HCT116 (cell line): ENCODE results near the gene DHDDS. TPM values are rescaled to one million over a fixed set of nuclear protein-coding genes. Genes with fewer than 3 reads are reported as not detected.

Experiments
- ATAC-seq: fragments of 200-7000 bp; cut with Tn5 transposase; 2 replicates; pipeline ENCODE4 v1.9.1; 2020; ENCODE audit warnings: mild to moderate bottlenecking, moderate library complexity
- BruUV-seq: library from RNA; stranded (reverse); fragments of 400-500 nt; replicated peaks from 2 replicates; lab custom pipeline; 2021; lab: Mats Ljungman, UMichigan
- CTCF ChIA-PET: fragments of 300-600 bp; sonication (Branson Sonifier 250); formaldehyde crosslinking; loops from one replicate; lab custom pipeline; 2021; ENCODE audit warnings: antibody characterized with exemption; lab: Charles Lee
- POLR2A ChIA-PET: fragments of 300-600, 350-600 bp; sonication (Branson Sonifier 250); formaldehyde crosslinking; loops from one replicate; lab custom pipeline; 2021; ENCODE audit warnings: antibody characterized with exemption; lab: Charles Lee
- RAD21 ChIA-PET, 2 experiments: fragments of 300-600 bp; sonication (Branson Sonifier 250); formaldehyde crosslinking; loops; one replicate each; lab custom pipeline; 2023; ENCODE audit warnings: low total read pairs in 2 of 2; ENCODE audit not compliant: uncharacterized antibody in 2 of 2, unreplicated experiment in 2 of 2, low non-redundant PET in 1 of 2; lab: Charles Lee
- DNase-seq: peaks from one replicate; pipeline ENCODE4 v3.0.0-alpha.2; 2010; ENCODE audit warnings: low read depth, low spot score
- H2AFZ ChIP-seq: fragments of 200-600 bp; shearing (Covaris generic), sonication (generic); 2 replicates; pipeline ENCODE4 v1.6.1; 2017; ENCODE audit warnings: low read depth, mixed run types, mixed read lengths, antibody characterized with exemption, low read length; ENCODE audit not compliant: poor library complexity, severe bottlenecking
- H3K27ac ChIP-seq: 2 replicates; pipeline ENCODE4 v1.5.1; 2012; ENCODE audit warnings: low read depth, low read length
- H3K27me3 ChIP-seq: fragments of 200-600 bp; sonication (generic); 2 replicates; pipeline ENCODE4 v1.6.1; 2016; ENCODE audit warnings: mixed run types, low read length, mixed read lengths; ENCODE audit not compliant: insufficient read depth
- H3K36me3 ChIP-seq, 2 experiments: fragments of 200-500 bp in 1 of 2; fragments of 200-600 bp in 1 of 2; sonication (Bioruptor generic) in 1 of 2; sonication (generic) in 1 of 2; 2 replicates each; pipeline versions ENCODE4 v1.5.1 to v1.6.1; 2014 to 2016; ENCODE audit warnings: low read length in 2 of 2, inconsistent platforms in 1 of 2, mixed read lengths in 1 of 2, mixed run types in 1 of 2; ENCODE audit not compliant: insufficient read depth in 2 of 2, control insufficient read depth in 1 of 2
- H3K4me1 ChIP-seq, 2 experiments: fragments of 200-600 bp in 1 of 2; sonication (generic) in 1 of 2; 2 replicates each; pipeline versions ENCODE4 v1.5.1 to v1.6.1; 2012 to 2017; ENCODE audit warnings: low read length in 2 of 2, inconsistent platforms in 1 of 2, mild to moderate bottlenecking in 1 of 2, mixed read lengths in 1 of 2, mixed run types in 1 of 2, moderate library complexity in 1 of 2; ENCODE audit not compliant: insufficient read depth in 2 of 2, control insufficient read depth in 1 of 2
- H3K4me2 ChIP-seq: fragments of 200-600 bp; sonication (generic); 2 replicates; pipeline ENCODE4 v1.6.1; 2017; ENCODE audit warnings: mixed run types, low read length, mixed read lengths
- H3K4me3 ChIP-seq, 2 experiments: fragments of 200-600 bp in 1 of 2; sonication (generic) in 1 of 2; replicated peaks in 1 of 2; 2 replicates each; pipeline ENCODE4 v1.5.1; 2011 to 2016; ENCODE audit warnings: low read length in 2 of 2, control low read depth in 1 of 2, low read depth in 1 of 2, mild to moderate bottlenecking in 1 of 2, mixed read lengths in 1 of 2, mixed run types in 1 of 2
- H3K79me2 ChIP-seq: fragments of 200-600 bp; sonication (generic); 2 replicates; pipeline ENCODE4 v1.6.1; 2017; ENCODE audit warnings: mild to moderate bottlenecking, mixed run types, low read length, moderate library complexity, mixed read lengths; ENCODE audit not compliant: insufficient read depth
- H3K9ac ChIP-seq: fragments of 200-600 bp; sonication (generic); 2 replicates; pipeline ENCODE4 v1.6.1; 2016; ENCODE audit warnings: low read length, mixed read lengths
- H3K9me2 ChIP-seq: fragments of 200-600 bp; sonication (generic), shearing (Covaris generic); 2 replicates; pipeline ENCODE4 v1.6.1; 2017; ENCODE audit warnings: mixed run types, mild to moderate bottlenecking, moderate library complexity; ENCODE audit not compliant: insufficient read depth
- H3K9me3 ChIP-seq, 2 experiments: fragments of 200-500 bp in 1 of 2; fragments of 200-600 bp in 1 of 2; sonication (Bioruptor generic) in 1 of 2; sonication (generic) in 1 of 2; 2 replicates each; pipeline ENCODE4 v1.6.1; 2014 to 2017; ENCODE audit warnings: low read length in 2 of 2, mixed read lengths in 2 of 2, inconsistent platforms in 1 of 2, low read depth in 1 of 2, mild to moderate bottlenecking in 1 of 2, mixed run types in 1 of 2, moderate library complexity in 1 of 2; ENCODE audit not compliant: control insufficient read depth in 1 of 2, insufficient read depth in 1 of 2
- H4K20me1 ChIP-seq: fragments of 200-600 bp; sonication (generic), shearing (Covaris generic); 2 replicates; pipeline ENCODE4 v1.6.1; 2017; ENCODE audit warnings: mixed run types, mild to moderate bottlenecking, moderate library complexity; ENCODE audit not compliant: insufficient read depth
- CBX3 ChIP-seq: IDR thresholded peaks from 2 replicates; pipeline ENCODE4 v1.6.1; 2012; ENCODE audit warnings: low read depth
- CEBPB ChIP-seq: IDR thresholded peaks from 2 replicates; pipeline ENCODE4 v1.6.1; 2012; ENCODE audit warnings: low read depth
- EGR1 ChIP-seq: IDR thresholded peaks from 2 replicates; pipeline ENCODE4 v1.6.1; 2012; ENCODE audit warnings: low read depth
- EZH2 ChIP-seq: fragments of 200-600 bp; sonication (generic); IDR thresholded peaks from 2 replicates; pipeline ENCODE4 v1.6.1; 2017; ENCODE audit warnings: antibody characterized with exemption, mixed run types
- EZH2phosphoT487 ChIP-seq: fragments of 200-600 bp; IDR thresholded peaks from 2 replicates; pipeline ENCODE4 v1.6.1; 2018; ENCODE audit warnings: antibody characterized with exemption, borderline replicate concordance
- FOSL1 ChIP-seq: IDR thresholded peaks from 2 replicates; pipeline ENCODE4 v1.6.1; 2012; ENCODE audit warnings: low read depth
- JUND ChIP-seq: IDR thresholded peaks from 2 replicates; pipeline ENCODE4 v1.6.1; 2012
- POLR2A ChIP-seq: IDR thresholded peaks from 2 replicates; pipeline ENCODE4 v1.7.0; 2011; ENCODE audit warnings: borderline replicate concordance; ENCODE audit not compliant: insufficient read depth, insufficient read length; ENCODE audit errors: extremely low read depth
- POLR2AphosphoS5 ChIP-seq: IDR thresholded peaks from 2 replicates; pipeline ENCODE4 v1.6.1; 2011; ENCODE audit warnings: mild to moderate bottlenecking, low read depth, low read length, moderate library complexity
- SIN3A ChIP-seq: IDR thresholded peaks from 2 replicates; pipeline ENCODE4 v1.6.1; 2012; ENCODE audit warnings: low read depth
- SP1 ChIP-seq: IDR thresholded peaks from 2 replicates; pipeline ENCODE4 v1.6.1; 2012; ENCODE audit warnings: low read depth
- TCF7L2 ChIP-seq: IDR thresholded peaks from 2 replicates; pipeline ENCODE4 v1.7.0; 2011; ENCODE audit warnings: borderline replicate concordance, inconsistent platforms; ENCODE audit not compliant: insufficient read depth, insufficient read length; ENCODE audit errors: extremely low read depth
- YY1 ChIP-seq: IDR thresholded peaks from 2 replicates; pipeline ENCODE4 v1.6.1; 2011; ENCODE audit warnings: low read length, low read depth, moderate library complexity, mild to moderate bottlenecking; ENCODE audit not compliant: insufficient replicate concordance; ENCODE audit errors: extremely low read depth
- ZFX ChIP-seq: fragments of 450-650 bp; IDR thresholded peaks from 2 replicates; pipeline ENCODE4 v1.6.1; 2017
- ZNF274 ChIP-seq: fragments of 200-500 bp; sonication (Bioruptor generic); IDR thresholded peaks from 2 replicates; pipeline ENCODE4 v1.6.1; 2014; ENCODE audit warnings: mild to moderate bottlenecking, low read depth, low read length, inconsistent platforms
- intact Hi-C: fragments of 100-400 bp; cut with micrococcal nuclease; formaldehyde crosslinking; loops from 2 replicates; pipeline ENCODE4 v1.10.0; 2022
- total RNA-seq: library from RNA; stranded (reverse); gene quantifications from one replicate; pipeline ENCODE4 v1.2.1, GENCODE V29; 2021; ENCODE audit not compliant: unreplicated experiment
- TF ChIP-seq, protein P1 (sequence below): IDR thresholded peaks from 2 replicates; pipeline ENCODE4 v1.6.1; 2012; ENCODE audit warnings: low read depth
- TF ChIP-seq, protein P2 (sequence below): IDR thresholded peaks from 2 replicates; pipeline ENCODE4 v1.6.1; 2011; ENCODE audit warnings: mild to moderate bottlenecking, low read length, moderate library complexity; ENCODE audit not compliant: insufficient replicate concordance; ENCODE audit errors: extremely low read depth
- TF ChIP-seq, protein P3 (sequence below): IDR thresholded peaks from 2 replicates; pipeline ENCODE4 v1.6.1; 2012
- TF ChIP-seq, protein P4 (sequence below), 3 experiments: fragments of 200-600 bp in 1 of 3; sonication (generic) in 1 of 3; IDR thresholded peaks in 2 of 3; conservative IDR thresholded peaks in 1 of 3; 2 replicates each; pipeline ENCODE4 v1.5.1; 2012 to 2017; ENCODE audit warnings: low read depth in 2 of 3, low read length in 2 of 3, antibody characterized with exemption in 1 of 3, borderline replicate concordance in 1 of 3, control low read depth in 1 of 3, mild to moderate bottlenecking in 1 of 3, mixed read lengths in 1 of 3, mixed run types in 1 of 3, moderate library complexity in 1 of 3; ENCODE audit not compliant: insufficient read depth in 1 of 3
- TF ChIP-seq, protein P5 (sequence below): IDR thresholded peaks from 2 replicates; pipeline ENCODE4 v1.6.1; 2012

DHDDS gene
- total RNA-seq, 1 experiment from 2014 or later: 46.0 TPM

DNA sequence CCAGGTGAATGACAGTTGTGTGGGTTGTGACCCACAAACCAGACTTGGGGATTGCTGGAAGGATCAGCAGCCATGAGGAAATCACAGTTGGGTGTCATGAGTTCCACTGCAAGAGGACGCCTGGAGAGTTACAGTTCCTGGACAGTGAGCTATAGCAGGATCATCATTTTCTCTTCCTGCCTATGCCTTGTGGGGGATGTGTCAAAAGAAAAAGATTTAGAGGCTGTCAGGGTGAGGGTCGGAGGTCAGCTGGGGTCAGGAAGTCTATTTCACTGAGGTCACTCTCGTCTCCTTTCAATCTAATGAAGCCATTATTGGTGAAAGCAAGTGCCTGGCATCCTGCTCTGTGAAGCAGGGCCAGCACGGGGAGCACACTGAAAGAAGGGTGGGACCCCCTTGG, 28.5 kb upstream of the DHDDS start:
- peaks cover 0 to under 1% of the 10 kb centered on the region in 2 experiments; a peak in 2 of 4 replicates for H3K4me1 ChIP-seq
- DNase-seq (no peak), ATAC-seq (no peak)
- no peak overlapping the region for H3K9ac ChIP-seq
- H3K27me3 ChIP-seq: no peaks in the 10 kb centered on the region; the same call in 1 of the 2 replicates
- no peak overlapping the region for H3K4me3 ChIP-seq
- CTCF ChIA-PET: interaction anchor here (0.7 kb wide), 1 partner anchor 14 kb away, joined by 3 read pairs; no protein-coding TSS in a partner anchor
- RAD21 ChIA-PET: no interaction called here
- POLR2A ChIA-PET: no interaction called here
- no peak overlapping the region for H2AFZ ChIP-seq
- H3K36me3 ChIP-seq: no peaks in the 10 kb centered on the region
- no peaks in the 10 kb centered on the region for H3K79me2 ChIP-seq
- no peaks in the 10 kb centered on the region for H4K20me1 ChIP-seq
- no peak overlapping the region for H3K27ac ChIP-seq
- H3K4me2 ChIP-seq: no peak overlapping the region
- H3K9me3 ChIP-seq: no peaks in the 10 kb centered on the region
- TF ChIP-seq CBX3 (no peak), POLR2A (no peak), EZH2phosphoT487 (no peak), ZNF274 (no peak), ZFX (no peak), TCF7L2 (no peak), CEBPB (no peak), JUND (no peak), YY1 (no peak), SP1 (no peak), EGR1 (no peak), SIN3A (no peak), EZH2 (no peak), POLR2AphosphoS5 (no peak), FOSL1 (no peak)
- TF ChIP-seq, protein P1, sequence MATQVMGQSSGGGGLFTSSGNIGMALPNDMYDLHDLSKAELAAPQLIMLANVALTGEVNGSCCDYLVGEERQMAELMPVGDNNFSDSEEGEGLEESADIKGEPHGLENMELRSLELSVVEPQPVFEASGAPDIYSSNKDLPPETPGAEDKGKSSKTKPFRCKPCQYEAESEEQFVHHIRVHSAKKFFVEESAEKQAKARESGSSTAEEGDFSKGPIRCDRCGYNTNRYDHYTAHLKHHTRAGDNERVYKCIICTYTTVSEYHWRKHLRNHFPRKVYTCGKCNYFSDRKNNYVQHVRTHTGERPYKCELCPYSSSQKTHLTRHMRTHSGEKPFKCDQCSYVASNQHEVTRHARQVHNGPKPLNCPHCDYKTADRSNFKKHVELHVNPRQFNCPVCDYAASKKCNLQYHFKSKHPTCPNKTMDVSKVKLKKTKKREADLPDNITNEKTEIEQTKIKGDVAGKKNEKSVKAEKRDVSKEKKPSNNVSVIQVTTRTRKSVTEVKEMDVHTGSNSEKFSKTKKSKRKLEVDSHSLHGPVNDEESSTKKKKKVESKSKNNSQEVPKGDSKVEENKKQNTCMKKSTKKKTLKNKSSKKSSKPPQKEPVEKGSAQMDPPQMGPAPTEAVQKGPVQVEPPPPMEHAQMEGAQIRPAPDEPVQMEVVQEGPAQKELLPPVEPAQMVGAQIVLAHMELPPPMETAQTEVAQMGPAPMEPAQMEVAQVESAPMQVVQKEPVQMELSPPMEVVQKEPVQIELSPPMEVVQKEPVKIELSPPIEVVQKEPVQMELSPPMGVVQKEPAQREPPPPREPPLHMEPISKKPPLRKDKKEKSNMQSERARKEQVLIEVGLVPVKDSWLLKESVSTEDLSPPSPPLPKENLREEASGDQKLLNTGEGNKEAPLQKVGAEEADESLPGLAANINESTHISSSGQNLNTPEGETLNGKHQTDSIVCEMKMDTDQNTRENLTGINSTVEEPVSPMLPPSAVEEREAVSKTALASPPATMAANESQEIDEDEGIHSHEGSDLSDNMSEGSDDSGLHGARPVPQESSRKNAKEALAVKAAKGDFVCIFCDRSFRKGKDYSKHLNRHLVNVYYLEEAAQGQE: no peak
- TF ChIP-seq, protein P2, sequence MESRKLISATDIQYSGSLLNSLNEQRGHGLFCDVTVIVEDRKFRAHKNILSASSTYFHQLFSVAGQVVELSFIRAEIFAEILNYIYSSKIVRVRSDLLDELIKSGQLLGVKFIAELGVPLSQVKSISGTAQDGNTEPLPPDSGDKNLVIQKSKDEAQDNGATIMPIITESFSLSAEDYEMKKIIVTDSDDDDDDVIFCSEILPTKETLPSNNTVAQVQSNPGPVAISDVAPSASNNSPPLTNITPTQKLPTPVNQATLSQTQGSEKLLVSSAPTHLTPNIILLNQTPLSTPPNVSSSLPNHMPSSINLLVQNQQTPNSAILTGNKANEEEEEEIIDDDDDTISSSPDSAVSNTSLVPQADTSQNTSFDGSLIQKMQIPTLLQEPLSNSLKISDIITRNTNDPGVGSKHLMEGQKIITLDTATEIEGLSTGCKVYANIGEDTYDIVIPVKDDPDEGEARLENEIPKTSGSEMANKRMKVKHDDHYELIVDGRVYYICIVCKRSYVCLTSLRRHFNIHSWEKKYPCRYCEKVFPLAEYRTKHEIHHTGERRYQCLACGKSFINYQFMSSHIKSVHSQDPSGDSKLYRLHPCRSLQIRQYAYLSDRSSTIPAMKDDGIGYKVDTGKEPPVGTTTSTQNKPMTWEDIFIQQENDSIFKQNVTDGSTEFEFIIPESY: no peak
- TF ChIP-seq, protein P3, sequence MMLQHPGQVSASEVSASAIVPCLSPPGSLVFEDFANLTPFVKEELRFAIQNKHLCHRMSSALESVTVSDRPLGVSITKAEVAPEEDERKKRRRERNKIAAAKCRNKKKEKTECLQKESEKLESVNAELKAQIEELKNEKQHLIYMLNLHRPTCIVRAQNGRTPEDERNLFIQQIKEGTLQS: no peak
- TF ChIP-seq, protein P4, sequence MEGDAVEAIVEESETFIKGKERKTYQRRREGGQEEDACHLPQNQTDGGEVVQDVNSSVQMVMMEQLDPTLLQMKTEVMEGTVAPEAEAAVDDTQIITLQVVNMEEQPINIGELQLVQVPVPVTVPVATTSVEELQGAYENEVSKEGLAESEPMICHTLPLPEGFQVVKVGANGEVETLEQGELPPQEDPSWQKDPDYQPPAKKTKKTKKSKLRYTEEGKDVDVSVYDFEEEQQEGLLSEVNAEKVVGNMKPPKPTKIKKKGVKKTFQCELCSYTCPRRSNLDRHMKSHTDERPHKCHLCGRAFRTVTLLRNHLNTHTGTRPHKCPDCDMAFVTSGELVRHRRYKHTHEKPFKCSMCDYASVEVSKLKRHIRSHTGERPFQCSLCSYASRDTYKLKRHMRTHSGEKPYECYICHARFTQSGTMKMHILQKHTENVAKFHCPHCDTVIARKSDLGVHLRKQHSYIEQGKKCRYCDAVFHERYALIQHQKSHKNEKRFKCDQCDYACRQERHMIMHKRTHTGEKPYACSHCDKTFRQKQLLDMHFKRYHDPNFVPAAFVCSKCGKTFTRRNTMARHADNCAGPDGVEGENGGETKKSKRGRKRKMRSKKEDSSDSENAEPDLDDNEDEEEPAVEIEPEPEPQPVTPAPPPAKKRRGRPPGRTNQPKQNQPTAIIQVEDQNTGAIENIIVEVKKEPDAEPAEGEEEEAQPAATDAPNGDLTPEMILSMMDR (IDR thresholded peaks at IDR 0.05 in 2 of 3, conservative IDR thresholded peaks at IDR 0.05 in 1 of 3; ENCODE audit: borderline replicate concordance in 1 of 3, insufficient read depth in 1 of 3, low read depth in 2 of 3, low read length in 2 of 3): no peak
- TF ChIP-seq, protein P5, sequence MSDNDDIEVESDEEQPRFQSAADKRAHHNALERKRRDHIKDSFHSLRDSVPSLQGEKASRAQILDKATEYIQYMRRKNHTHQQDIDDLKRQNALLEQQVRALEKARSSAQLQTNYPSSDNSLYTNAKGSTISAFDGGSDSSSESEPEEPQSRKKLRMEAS: no peak
- BruUV-seq: no TSS peak
- H3K9me2 ChIP-seq: no peaks in the 10 kb centered on the region
- intact Hi-C loops: no loop called here
